PC-9 (cell line): ENCODE measurements around the gene ZBED1.

ENCODE experiments used
- EZH2 ChIP-seq: fragments of 200-600 bp; sonication (generic); IDR thresholded peaks from 2 replicates; pipeline ENCODE4 v1.8.0; 2017; ENCODE audit warnings: antibody characterized with exemption, low read depth
- TF ChIP-seq, protein P1 (sequence below): fragments of 200-600 bp; sonication (generic); conservative IDR thresholded peaks from 2 replicates; pipeline ENCODE4 v1.6.1; 2017; ENCODE audit warnings: mixed run types, antibody characterized with exemption, mild to moderate bottlenecking, moderate library complexity

DNA sequence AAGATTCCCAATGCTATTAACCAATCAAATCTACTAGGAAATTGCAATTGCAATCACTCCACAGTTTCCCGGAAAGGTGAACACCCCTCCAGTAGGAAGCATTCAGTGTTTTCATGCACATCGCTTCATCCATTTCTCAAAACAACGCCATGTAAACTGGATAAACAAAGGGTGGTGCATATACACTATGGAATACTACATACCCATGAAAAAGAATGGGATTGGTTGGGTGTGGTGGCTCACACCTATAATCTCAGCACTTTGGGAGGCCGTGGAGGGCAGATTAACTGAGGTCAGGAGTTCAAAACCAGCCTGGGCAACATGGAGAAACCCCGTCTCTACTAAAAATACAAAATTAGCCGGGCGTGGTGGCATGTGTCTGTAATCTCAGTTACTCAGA, 29.1 kb downstream of the ZBED1 start:
- TF ChIP-seq, protein P1, sequence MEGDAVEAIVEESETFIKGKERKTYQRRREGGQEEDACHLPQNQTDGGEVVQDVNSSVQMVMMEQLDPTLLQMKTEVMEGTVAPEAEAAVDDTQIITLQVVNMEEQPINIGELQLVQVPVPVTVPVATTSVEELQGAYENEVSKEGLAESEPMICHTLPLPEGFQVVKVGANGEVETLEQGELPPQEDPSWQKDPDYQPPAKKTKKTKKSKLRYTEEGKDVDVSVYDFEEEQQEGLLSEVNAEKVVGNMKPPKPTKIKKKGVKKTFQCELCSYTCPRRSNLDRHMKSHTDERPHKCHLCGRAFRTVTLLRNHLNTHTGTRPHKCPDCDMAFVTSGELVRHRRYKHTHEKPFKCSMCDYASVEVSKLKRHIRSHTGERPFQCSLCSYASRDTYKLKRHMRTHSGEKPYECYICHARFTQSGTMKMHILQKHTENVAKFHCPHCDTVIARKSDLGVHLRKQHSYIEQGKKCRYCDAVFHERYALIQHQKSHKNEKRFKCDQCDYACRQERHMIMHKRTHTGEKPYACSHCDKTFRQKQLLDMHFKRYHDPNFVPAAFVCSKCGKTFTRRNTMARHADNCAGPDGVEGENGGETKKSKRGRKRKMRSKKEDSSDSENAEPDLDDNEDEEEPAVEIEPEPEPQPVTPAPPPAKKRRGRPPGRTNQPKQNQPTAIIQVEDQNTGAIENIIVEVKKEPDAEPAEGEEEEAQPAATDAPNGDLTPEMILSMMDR, result no peak
- no peak for TF ChIP-seq EZH2
